HG03378 (cell line): Measurements from ENCODE around the gene TTC34.

Experiments used
- ATAC-seq: cut with Tn5 transposase; IDR thresholded peaks from one replicate; pipeline ENCODE4 v1.9.1; 2021; ENCODE audit warnings: mild to moderate bottlenecking, moderate library complexity; ENCODE audit not compliant: unreplicated experiment

The TTC34 gene

GRCh38 chr1:2643414-2644077 lies 157.9 kb downstream of the TTC34 start:
- no peak for ATAC-seq

- peak; percentile 65 for ATAC-seq
These were observed 158.7 kb downstream of the TTC34 start for GRCh38 chr1:2642560-2643413.

- no peak for ATAC-seq
These were observed 159.3 kb downstream of the TTC34 start for GRCh38 chr1:2642131-2642559.

- ATAC-seq: no peak
These were observed 159.9 kb downstream of the TTC34 start for GRCh38 chr1:2641381-2642130.

DNA sequence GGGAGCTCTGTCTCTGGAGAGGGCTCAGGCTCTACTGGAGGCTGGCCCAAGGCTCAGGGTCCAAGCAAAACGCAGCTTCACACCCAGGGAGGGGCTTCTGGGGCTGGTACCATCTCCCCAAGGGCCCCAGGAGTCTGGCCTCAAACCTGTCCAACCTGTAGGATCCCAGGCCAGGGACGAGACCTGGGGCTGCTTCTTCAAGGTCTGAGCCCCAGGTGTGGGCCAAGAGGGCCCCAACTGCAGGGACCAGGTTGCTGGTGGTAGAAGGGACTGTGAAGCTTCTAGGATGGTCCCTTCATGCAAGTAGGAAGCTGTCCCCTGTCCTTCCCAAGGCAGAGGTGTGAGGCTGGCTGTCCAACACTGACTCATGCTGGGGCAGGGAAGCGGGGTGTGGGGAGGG lies 160.9 kb downstream of the TTC34 start:
- ATAC-seq: no peak

GRCh38 chr1:2639607-2640521 lies 161.6 kb downstream of the TTC34 start:
- no peak for ATAC-seq

GRCh38 chr1:2639203-2639602 lies 162.3 kb downstream of the TTC34 start:
- no peak for ATAC-seq

- no peak for ATAC-seq
These were observed 162.9 kb downstream of the TTC34 start for GRCh38 chr1:2638466-2639115.

- no peak for ATAC-seq
These were observed 163.9 kb downstream of the TTC34 start for GRCh38 chr1:2637442-2638145.

DNA sequence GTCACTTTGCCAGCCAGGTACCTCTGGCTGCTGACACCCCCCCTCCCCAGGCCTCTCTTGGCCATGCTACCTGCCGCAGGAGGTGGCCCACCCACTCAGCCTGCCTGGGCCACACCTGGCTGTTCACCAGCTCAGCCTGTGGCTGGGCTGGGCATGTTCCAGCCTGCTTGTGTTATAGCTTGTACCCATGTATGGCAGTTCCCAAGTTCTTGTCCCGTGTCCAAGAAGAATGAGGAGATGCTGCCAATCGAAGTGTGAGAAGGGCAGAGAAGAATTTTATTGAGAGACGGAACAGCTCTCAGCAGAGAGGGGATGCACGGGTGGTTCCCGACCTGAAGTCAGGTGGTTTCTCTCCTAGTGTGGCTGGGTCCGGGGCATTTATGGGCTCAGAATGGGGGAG lies 164.8 kb downstream of the TTC34 start:
- ATAC-seq: no peak

DNA sequence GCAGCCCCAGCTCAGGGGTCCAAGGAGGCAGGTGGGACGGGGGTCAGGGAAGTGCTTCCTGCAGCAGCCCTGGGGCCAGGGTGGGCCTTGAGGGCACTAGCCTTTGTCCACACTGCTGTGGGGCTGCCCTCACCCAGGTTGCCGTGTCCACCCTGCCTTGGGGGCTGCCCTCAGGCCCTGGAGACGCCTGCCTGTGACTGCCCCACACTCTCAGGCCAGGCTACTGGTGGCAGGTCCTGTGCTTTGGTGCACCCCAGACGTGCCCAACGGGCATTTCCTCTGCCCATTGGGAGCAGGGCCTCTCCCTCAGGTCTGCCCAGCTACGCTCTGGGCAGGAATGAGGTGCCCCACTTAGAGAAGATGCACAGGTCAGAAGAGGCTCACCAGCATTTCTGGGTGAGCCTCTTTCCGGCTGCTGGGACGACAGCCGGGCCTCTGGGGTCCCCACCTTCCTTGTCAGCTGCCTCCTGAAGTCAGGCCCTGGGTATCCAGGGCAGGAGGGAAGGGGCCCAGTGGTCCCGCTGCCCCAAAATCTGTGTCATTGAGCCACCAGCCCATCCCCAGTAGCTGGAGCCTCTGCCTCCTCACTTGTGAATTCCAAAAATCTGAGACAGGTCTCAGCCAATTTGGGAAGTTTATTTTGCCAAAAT lies 166.0 kb downstream of the TTC34 start:
- no peak for ATAC-seq

DNA sequence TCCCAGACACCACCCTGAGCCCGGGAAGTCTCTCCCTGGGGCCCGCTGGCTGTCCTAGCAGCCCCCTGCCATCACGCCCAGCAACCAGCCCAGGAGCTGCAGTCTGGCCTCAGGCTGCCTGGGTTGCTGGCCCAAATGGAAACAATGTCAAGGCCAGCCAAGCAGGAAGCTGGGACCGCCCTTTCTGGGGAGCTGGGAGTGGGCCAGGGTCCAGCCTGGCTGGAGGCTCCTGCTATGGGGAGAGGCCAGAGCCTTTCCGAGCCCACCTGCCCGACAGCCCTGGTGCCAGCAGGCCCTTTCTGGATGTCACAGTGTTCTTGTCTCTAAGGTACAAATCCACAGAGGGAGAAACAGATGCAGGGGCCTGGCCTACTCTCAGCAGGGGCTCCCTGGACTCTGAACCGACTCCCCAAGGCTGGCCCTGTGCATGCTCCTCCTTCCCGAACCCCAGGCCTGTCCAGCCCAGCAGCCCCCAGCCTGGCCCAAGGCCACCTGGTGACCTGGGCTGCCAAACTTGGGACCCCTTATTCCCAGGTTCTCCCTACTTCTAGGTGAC lies 167.5 kb downstream of the TTC34 start:
- no peak for ATAC-seq

GRCh38 chr1:2633366-2633935 lies 168.0 kb downstream of the TTC34 start:
- no peak for ATAC-seq

DNA sequence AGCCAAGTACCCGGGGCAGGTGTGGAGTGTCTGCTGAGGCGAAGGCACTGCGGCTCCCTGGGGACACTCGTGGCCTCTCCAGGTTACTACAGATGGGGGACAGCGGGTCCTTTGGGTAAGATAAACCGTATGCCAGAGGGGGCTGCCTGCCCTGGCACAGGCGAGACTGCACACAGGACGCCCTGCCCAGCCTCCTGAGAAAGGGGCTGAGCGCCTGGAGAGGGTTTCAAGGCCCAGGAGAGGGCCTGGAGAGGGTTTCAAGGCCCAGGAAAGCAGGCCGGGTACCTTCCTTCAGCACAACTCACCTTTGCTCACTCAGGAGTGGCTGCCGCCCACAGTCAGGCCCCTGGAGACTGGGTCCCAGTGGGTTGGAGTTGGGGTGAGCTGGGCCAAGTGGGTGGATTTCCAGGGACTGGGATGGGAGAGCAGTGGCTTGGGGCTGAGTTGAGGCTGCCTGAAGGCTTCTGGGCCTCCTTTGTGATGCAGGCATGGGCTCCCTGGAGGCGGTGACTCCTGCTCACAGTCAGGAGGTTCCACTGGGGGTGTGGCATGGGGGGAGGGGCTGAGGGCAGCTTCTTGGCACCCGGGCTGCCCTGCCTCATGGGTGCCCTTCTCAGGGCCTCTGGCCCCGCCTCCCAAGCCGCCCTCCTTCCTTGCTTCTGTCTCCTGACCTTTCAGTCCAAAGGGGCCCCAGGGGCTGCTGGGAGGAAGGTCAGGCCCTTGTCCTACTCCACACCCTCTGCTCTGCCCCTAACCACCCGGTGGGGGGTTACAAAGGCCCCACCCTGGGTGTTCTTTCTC lies 168.7 kb downstream of the TTC34 start, which contains the start of gene MMEL1:
MMEL1 (minus strand) TSS at position 456 of the 801 bp plus-strand sequence. CDS start 3,532 bp downstream, outside the sequence.
- no peak for ATAC-seq

- ATAC-seq: no peak
These were observed 169.5 kb downstream of the TTC34 start for GRCh38 chr1:2632051-2632430.

GRCh38 chr1:2631136-2632050 lies 170.1 kb downstream of the TTC34 start:
- no peak for ATAC-seq
